Ishikawa (cell line): Measurements from ENCODE around the gene SLC25A31.

Experiments used
- CEBPB ChIP-seq: IDR thresholded peaks from 2 replicates; pipeline ENCODE4 v1.6.1; 2012
- CREB1 ChIP-seq: IDR thresholded peaks from 2 replicates; pipeline ENCODE4 v1.6.1; 2012; ENCODE audit warnings: low read depth
- EGR1 ChIP-seq: IDR thresholded peaks from 2 replicates; pipeline ENCODE4 v1.6.1; 2012
- EP300 ChIP-seq: IDR thresholded peaks from 2 replicates; pipeline ENCODE4 v1.6.1; 2012; ENCODE audit warnings: borderline replicate concordance
- FOXM1 ChIP-seq: IDR thresholded peaks from 2 replicates; pipeline ENCODE4 v1.6.1; 2012; ENCODE audit warnings: low read depth, borderline replicate concordance
- NFIC ChIP-seq: IDR thresholded peaks from 2 replicates; pipeline ENCODE4 v1.6.1; 2012
- RAD21 ChIP-seq: IDR thresholded peaks from 2 replicates; pipeline ENCODE4 v1.6.1; 2012; ENCODE audit warnings: low read depth
- TAF1 ChIP-seq: IDR thresholded peaks from 2 replicates; pipeline ENCODE4 v1.6.1; 2012; ENCODE audit warnings: low read depth, mild to moderate bottlenecking
- TCF12 ChIP-seq: IDR thresholded peaks from 2 replicates; pipeline ENCODE4 v1.6.1; 2012; ENCODE audit warnings: low read depth
- TEAD4 ChIP-seq: IDR thresholded peaks from 2 replicates; pipeline ENCODE4 v1.6.1; 2012
- YY1 ChIP-seq: IDR thresholded peaks from 2 replicates; pipeline ENCODE4 v1.6.1; 2012; ENCODE audit warnings: low read depth
- ZBTB7A ChIP-seq: IDR thresholded peaks from 2 replicates; pipeline ENCODE4 v1.6.1; 2012; ENCODE audit warnings: low read depth
- TF ChIP-seq, protein P1 (sequence below): IDR thresholded peaks from 2 replicates; pipeline ENCODE4 v1.6.1; 2012
- TF ChIP-seq, protein P2 (sequence below): IDR thresholded peaks from 2 replicates; pipeline ENCODE4 v1.6.1; 2012; ENCODE audit warnings: low read depth, mild to moderate bottlenecking
- TF ChIP-seq, protein P3 (sequence below): IDR thresholded peaks from 2 replicates; pipeline ENCODE4 v1.6.1; 2012

The SLC25A31 gene

DNA sequence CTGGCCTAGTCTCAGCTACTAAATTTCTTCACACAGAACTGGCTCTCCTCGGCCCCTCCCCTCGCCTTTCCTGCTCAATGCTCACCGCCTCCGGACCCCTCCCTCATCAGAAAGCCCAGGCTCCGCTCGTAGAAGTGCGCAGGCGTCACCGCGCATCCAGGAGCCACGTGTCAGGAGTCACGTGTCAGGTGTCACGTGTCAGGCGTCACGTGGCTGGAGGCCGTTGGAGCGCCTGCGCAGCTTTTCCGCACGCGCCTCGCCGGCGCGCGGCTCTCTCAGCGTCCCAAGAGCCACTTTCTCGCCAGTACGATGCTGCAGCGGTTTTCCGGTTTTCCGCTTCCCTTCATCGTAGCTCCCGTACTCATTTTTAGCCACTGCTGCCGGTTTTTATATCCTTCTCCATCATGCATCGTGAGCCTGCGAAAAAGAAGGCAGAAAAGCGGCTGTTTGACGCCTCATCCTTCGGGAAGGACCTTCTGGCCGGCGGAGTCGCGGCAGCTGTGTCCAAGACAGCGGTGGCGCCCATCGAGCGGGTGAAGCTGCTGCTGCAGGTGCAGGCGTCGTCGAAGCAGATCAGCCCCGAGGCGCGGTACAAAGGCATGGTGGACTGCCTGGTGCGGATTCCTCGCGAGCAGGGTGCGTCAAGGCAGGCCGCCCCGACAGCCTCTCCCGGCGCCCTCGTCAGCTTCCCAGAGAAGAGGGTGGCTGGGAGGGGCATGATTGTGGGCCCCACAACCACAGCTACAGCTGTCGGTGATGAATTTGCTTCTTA lies at the start of gene SLC25A31:
Gene SLC25A31, plus strand, starts transcription at position 259 of the 772 bp plus-strand sequence. Its CDS starts 146 bp downstream, at position 405.
- no peak for TF ChIP-seq TEAD4
- TF ChIP-seq NFIC = no peak
- TF ChIP-seq, protein P1, sequence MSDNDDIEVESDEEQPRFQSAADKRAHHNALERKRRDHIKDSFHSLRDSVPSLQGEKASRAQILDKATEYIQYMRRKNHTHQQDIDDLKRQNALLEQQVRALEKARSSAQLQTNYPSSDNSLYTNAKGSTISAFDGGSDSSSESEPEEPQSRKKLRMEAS = no peak

- no peak for TF ChIP-seq TAF1
- TF ChIP-seq CEBPB = no peak
- TF ChIP-seq, protein P2, sequence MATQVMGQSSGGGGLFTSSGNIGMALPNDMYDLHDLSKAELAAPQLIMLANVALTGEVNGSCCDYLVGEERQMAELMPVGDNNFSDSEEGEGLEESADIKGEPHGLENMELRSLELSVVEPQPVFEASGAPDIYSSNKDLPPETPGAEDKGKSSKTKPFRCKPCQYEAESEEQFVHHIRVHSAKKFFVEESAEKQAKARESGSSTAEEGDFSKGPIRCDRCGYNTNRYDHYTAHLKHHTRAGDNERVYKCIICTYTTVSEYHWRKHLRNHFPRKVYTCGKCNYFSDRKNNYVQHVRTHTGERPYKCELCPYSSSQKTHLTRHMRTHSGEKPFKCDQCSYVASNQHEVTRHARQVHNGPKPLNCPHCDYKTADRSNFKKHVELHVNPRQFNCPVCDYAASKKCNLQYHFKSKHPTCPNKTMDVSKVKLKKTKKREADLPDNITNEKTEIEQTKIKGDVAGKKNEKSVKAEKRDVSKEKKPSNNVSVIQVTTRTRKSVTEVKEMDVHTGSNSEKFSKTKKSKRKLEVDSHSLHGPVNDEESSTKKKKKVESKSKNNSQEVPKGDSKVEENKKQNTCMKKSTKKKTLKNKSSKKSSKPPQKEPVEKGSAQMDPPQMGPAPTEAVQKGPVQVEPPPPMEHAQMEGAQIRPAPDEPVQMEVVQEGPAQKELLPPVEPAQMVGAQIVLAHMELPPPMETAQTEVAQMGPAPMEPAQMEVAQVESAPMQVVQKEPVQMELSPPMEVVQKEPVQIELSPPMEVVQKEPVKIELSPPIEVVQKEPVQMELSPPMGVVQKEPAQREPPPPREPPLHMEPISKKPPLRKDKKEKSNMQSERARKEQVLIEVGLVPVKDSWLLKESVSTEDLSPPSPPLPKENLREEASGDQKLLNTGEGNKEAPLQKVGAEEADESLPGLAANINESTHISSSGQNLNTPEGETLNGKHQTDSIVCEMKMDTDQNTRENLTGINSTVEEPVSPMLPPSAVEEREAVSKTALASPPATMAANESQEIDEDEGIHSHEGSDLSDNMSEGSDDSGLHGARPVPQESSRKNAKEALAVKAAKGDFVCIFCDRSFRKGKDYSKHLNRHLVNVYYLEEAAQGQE = no peak
- TF ChIP-seq, protein P1 = no peak
- no peak for TF ChIP-seq ZBTB7A
- TF ChIP-seq YY1 = no peak
- TF ChIP-seq EP300 = no peak
- TF ChIP-seq EGR1 = no peak
- TF ChIP-seq CREB1 = no peak
Observed at GRCh38 chr4:127685292-127685691, 44.9 kb upstream of the SLC25A31 start.

DNA sequence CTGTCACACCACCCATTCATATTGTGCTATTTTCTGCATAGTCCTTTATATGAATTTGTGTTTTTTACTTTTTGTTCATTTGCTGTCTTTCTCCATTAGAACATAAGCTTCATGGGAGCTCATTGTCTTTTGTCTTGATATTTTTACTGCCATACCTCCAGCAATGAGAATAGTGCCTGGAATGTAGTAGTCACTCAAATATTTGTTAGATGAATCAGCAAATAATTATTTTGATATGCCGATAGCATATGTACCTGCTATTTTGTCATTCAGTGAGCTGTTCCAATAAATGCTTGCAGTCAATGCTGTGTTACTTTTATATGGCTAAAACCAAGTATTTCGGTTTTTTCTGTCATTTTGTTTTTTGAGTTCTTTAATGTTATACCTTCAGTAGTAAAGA lies 43.5 kb upstream of the SLC25A31 start:
- TF ChIP-seq YY1 = no peak
- TF ChIP-seq TCF12 = 0 out of 2 replicates have a peak, but pooled peaks have one; percentile 39
- TF ChIP-seq, protein P3, sequence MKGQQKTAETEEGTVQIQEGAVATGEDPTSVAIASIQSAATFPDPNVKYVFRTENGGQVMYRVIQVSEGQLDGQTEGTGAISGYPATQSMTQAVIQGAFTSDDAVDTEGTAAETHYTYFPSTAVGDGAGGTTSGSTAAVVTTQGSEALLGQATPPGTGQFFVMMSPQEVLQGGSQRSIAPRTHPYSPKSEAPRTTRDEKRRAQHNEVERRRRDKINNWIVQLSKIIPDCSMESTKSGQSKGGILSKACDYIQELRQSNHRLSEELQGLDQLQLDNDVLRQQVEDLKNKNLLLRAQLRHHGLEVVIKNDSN = no peak
- TF ChIP-seq NFIC = no peak
- TF ChIP-seq TAF1 = no peak
- peak; percentile 86 for TF ChIP-seq TEAD4
- TF ChIP-seq CEBPB = no peak
- TF ChIP-seq, protein P2 = no peak
- TF ChIP-seq ZBTB7A = no peak

GRCh38 chr4:127687580-127687979 lies 42.6 kb upstream of the SLC25A31 start:
- TF ChIP-seq TCF12 = no peak
- TF ChIP-seq TAF1 = no peak
- no peak for TF ChIP-seq YY1

GRCh38 chr4:127698789-127699200 lies 31.4 kb upstream of the SLC25A31 start:
- TF ChIP-seq EGR1 (no peak), TCF12 (no peak), NFIC (0 out of 2 replicates have a peak, but pooled peaks have one; percentile 26), CEBPB (peak; percentile 95), TEAD4 (peak; percentile 40; the same call in 1 of the 2 replicates), YY1 (no peak), RAD21 (peak; percentile 12; the same call in 1 of the 2 replicates), FOXM1 (no peak), CREB1 (no peak), TAF1 (no peak), ZBTB7A (no peak), EP300 (peak; percentile 25; the same call in 1 of the 2 replicates)
- TF ChIP-seq, protein P1 = peak; percentile 46
- TF ChIP-seq, protein P3 = no peak
- TF ChIP-seq, protein P2 = no peak
